Peyer's patch (tissue), 4 donors: ENCODE measurements around the gene RBP4. TPM values are rescaled to one million over a fixed set of nuclear protein-coding genes. Genes with fewer than 3 reads are reported as not detected.

Experiments
- DNase-seq, 3 donors: peaks; one replicate each; pipeline ENCODE4 v3.0.0-alpha.2; 2017 to 2019
- H3K27ac ChIP-seq, 4 donors: fragments of 200-600 bp; sonication (generic); one replicate each; pipeline ENCODE4 v1.5.1; 2016 to 2019
- H3K27me3 ChIP-seq, 2 donors: fragments of 200-600 bp; sonication (generic); one replicate each; pipeline ENCODE4 v1.5.1; 2019
- H3K36me3 ChIP-seq, 3 donors: fragments of 200-600 bp; sonication (generic); one replicate each; pipeline ENCODE4 v1.5.1; 2016 to 2019
- H3K4me1 ChIP-seq, 4 donors: fragments of 200-600 bp; sonication (generic); one replicate each; pipeline ENCODE4 v1.5.1; 2016 to 2019
- H3K4me3 ChIP-seq, 4 donors: fragments of 200-600 bp; sonication (generic); 1 replicate in 3 of 4; 2 replicates in 1 of 4; pipeline ENCODE4 v1.5.1; 2016 to 2019; ENCODE audit warnings: mild to moderate bottlenecking in 1 of 4
- H3K9me3 ChIP-seq, 4 donors: fragments of 200-600 bp; sonication (generic); one replicate each; pipeline ENCODE4 v1.5.1; 2016 to 2019; ENCODE audit warnings: mild to moderate bottlenecking in 1 of 4
- POLR2A ChIP-seq, 2 donors: fragments of 450-650 bp; IDR thresholded peaks; one replicate each; pipeline ENCODE4 v1.5.1; 2017; ENCODE audit warnings: antibody characterized with exemption in 2 of 2, mild to moderate bottlenecking in 2 of 2, moderate library complexity in 2 of 2
- total RNA-seq, 4 donors: library from RNA; depleted of rRNA; stranded (reverse); fragments of >200 nt; gene quantifications; one replicate each; pipeline ENCODE4 v1.1.0, GENCODE V29; 2016
- TF ChIP-seq, protein P1 (sequence below), 6 experiments: fragments of 450-650 bp in 4 of 6; fragments of 200-600 bp in 2 of 6; sonication (generic) in 1 of 6; IDR thresholded peaks; one replicate each; pipeline ENCODE4 v1.5.1; 2017 to 2019; ENCODE audit warnings: antibody characterized with exemption in 6 of 6, mild to moderate bottlenecking in 3 of 6, moderate library complexity in 1 of 6

RBP4 gene
- total RNA-seq, 4 donors from 2014 or later, result 1.7 to 3.9 TPM; not detected in 2

GRCh38 chr10:93573051-93573909 is 27.8 kb downstream of the RBP4 start:
- H3K36me3 ChIP-seq, result no peaks in the 10 kb centered on the region
- no peaks in the 10 kb centered on the region for H3K27me3 ChIP-seq
- peaks cover 0 to 4% (median 0%) of the 10 kb centered on the region in 4 donors for H3K4me1 ChIP-seq
- no peak overlapping the region for H3K27ac ChIP-seq
- H3K9me3 ChIP-seq, result no peaks in the 10 kb centered on the region
- DNase-seq, result no peak
- no peak overlapping the region for H3K4me3 ChIP-seq
- TF ChIP-seq, protein P1, sequence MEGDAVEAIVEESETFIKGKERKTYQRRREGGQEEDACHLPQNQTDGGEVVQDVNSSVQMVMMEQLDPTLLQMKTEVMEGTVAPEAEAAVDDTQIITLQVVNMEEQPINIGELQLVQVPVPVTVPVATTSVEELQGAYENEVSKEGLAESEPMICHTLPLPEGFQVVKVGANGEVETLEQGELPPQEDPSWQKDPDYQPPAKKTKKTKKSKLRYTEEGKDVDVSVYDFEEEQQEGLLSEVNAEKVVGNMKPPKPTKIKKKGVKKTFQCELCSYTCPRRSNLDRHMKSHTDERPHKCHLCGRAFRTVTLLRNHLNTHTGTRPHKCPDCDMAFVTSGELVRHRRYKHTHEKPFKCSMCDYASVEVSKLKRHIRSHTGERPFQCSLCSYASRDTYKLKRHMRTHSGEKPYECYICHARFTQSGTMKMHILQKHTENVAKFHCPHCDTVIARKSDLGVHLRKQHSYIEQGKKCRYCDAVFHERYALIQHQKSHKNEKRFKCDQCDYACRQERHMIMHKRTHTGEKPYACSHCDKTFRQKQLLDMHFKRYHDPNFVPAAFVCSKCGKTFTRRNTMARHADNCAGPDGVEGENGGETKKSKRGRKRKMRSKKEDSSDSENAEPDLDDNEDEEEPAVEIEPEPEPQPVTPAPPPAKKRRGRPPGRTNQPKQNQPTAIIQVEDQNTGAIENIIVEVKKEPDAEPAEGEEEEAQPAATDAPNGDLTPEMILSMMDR (IDR thresholded peaks at IDR 0.05), result no peak
- TF ChIP-seq POLR2A (IDR thresholded peaks at IDR 0.05), result no peak

GRCh38 chr10:93572606-93573005 is 28.4 kb downstream of the RBP4 start:
- DNase-seq, result no peak
- TF ChIP-seq POLR2A (IDR thresholded peaks at IDR 0.05), result no peak
- no peaks in the 10 kb centered on the region for H3K9me3 ChIP-seq
- H3K4me1 ChIP-seq, result peaks cover 0 to 4% (median 0%) of the 10 kb centered on the region in 4 donors
- H3K4me3 ChIP-seq, result no peak overlapping the region
- H3K27me3 ChIP-seq, result no peaks in the 10 kb centered on the region
- H3K36me3 ChIP-seq, result no peaks in the 10 kb centered on the region
- no peak overlapping the region for H3K27ac ChIP-seq

DNA sequence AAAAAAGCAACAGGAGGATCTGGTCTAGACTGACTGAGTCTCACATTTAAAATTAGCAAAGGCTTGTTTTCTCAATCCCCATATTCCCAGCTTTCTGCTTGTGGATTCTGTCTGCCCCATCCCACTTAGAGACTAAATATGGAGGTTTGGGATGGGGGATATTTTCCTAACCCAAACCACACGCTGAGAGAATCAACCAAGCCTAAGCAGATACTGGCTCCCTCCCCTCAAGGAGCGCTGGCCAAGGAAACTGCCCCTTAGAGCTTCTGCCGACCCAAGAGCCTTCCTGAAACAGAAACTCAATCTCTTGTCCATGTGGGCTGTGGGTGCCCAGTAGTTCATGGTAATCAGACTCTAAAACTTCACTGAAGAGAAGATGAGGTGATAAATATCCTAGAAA is 30.7 kb downstream of the RBP4 start:
- TF ChIP-seq, protein P1 (IDR thresholded peaks at IDR 0.05), result no peak
- Histone ChIP-seq H3K36me3 (no peaks in the 10 kb centered on the region), H3K27ac (no peak overlapping the region), H3K4me3 (no peak overlapping the region), H3K4me1 (peaks cover 0 to 18% (median 0%) of the 10 kb centered on the region in 4 donors), H3K9me3 (no peaks in the 10 kb centered on the region), H3K27me3 (peaks cover 0 to 7% of the 10 kb centered on the region in 2 donors)
- no peak for DNase-seq

DNA sequence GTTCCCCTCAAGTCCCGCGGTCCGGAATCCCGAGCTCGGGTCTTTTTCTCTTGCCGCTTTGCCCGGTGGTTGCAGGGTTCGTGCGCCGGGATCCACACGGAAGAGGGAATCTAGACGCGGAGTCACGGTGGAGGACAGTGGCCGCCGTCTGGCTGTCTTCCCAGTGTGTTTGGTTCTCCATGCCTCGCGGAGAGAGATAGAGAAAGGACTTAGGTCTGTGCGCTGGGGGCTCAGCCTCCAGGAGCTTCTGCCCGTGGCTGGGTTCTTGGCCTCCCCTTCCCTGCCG is 33.0 kb downstream of the RBP4 start:
- DNase-seq, result no peak
- H3K4me3 ChIP-seq, result peak overlapping the region in 2 of 4 donors; percentile 0 to 25
- no peaks in the 10 kb centered on the region for H3K9me3 ChIP-seq
- H3K4me1 ChIP-seq, result peaks cover 0 to 18% (median 0%) of the 10 kb centered on the region in 4 donors
- H3K27me3 ChIP-seq, result peaks cover 0 to 7% of the 10 kb centered on the region in 2 donors
- no peak overlapping the region for H3K27ac ChIP-seq
- TF ChIP-seq POLR2A (IDR thresholded peaks at IDR 0.05), result no peak
- H3K36me3 ChIP-seq, result no peaks in the 10 kb centered on the region

- Histone ChIP-seq H3K27ac (no peak overlapping the region), H3K4me3 (peak overlapping the region in 2 of 4 donors; percentile 35 to 44), H3K9me3 (no peaks in the 10 kb centered on the region), H3K27me3 (peaks cover 0 to 7% of the 10 kb centered on the region in 2 donors), H3K36me3 (no peaks in the 10 kb centered on the region), H3K4me1 (peaks cover 0 to 13% (median 0%) of the 10 kb centered on the region in 4 donors)
- TF ChIP-seq POLR2A (IDR thresholded peaks at IDR 0.05), result no peak
- TF ChIP-seq, protein P1 (IDR thresholded peaks at IDR 0.05), result no peak
- no peak for DNase-seq
These were observed 33.5 kb downstream of the RBP4 start for GRCh38 chr10:93567277-93568104.

DNA sequence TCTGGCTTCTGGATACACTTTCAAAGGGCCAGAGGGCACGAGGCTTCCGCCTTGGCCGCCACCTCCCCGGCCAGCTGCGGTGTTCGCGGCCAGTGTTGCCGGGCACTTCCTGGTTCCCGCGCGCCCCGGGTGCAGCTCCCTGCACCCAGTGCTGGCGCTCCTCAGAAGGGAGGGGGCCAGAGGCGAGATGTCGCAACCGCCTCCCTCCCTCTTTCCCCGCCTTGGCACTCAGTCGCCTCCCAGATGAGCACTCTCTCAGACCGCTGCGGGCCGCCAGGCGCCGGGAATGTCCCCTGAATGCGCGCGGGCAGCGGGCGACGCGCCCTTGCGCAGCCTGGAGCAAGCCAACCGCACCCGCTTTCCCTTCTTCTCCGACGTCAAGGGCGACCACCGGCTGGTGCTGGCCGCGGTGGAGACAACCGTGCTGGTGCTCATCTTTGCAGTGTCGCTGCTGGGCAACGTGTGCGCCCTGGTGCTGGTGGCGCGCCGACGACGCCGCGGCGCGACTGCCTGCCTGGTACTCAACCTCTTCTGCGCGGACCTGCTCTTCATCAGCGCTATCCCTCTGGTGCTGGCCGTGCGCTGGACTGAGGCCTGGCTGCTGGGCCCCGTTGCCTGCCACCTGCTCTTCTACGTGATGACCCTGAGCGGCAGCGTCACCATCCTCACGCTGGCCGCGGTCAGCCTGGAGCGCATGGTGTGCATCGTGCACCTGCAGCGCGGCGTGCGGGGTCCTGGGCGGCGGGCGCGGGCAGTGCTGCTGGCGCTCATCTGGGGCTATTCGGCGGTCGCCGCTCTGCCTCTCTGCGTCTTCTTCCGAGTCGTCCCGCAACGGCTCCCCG is 34.4 kb downstream of the RBP4 start, which contains the start of gene FFAR4:
Gene FFAR4, plus strand, starts transcription at position 231 of the 842 bp plus-strand sequence. Its CDS starts 56 bp downstream, at position 287.
- Histone ChIP-seq H3K9me3 (no peaks in the 10 kb centered on the region), H3K27me3 (peaks cover 0 to 7% of the 10 kb centered on the region in 2 donors), H3K27ac (no peak within 1 kb of the TSS), H3K4me3 (peak within 1 kb of the TSS in 2 of 4 donors; percentile 35 to 44), H3K36me3 (no peaks in the 10 kb centered on the region), H3K4me1 (peaks cover 0 to 13% (median 0%) of the 10 kb centered on the region in 4 donors)
- TF ChIP-seq, protein P1 (IDR thresholded peaks at IDR 0.05), result no peak
- TF ChIP-seq POLR2A (IDR thresholded peaks at IDR 0.05), result no peak
- DNase-seq, result peak in 2 of 3 donors; percentile 50 to 69
